Urothelium cell line (cell line): ENCODE measurements around the gene DTD1.
"Not testable (repeated sequence)": the region's sequence is repeated elsewhere in the genome, so short reads cannot be mapped to it uniquely, and the experiment has no call there.

ENCODE experiments used
- DNase-seq: peaks from one replicate; pipeline ENCODE4 v3.0.0; 2011; ENCODE audit warnings: low spot score, mixed read lengths
- FAIRE-seq: peaks from 2 replicates; lab custom pipeline; 2011; peaks lifted over from hg19 to GRCh38; lab: Jason Lieb, UNC

DTD1 gene

GRCh38 chr20:18783385-18783959 lies 195.6 kb downstream of the DTD1 start:
- no peak for DNase-seq
- no peak for FAIRE-seq

GRCh38 chr20:18787046-18787445 lies 199.2 kb downstream of the DTD1 start:
- not testable (repeated sequence) for FAIRE-seq, DNase-seq

- FAIRE-seq (no peak), DNase-seq (no peak)
Measured at GRCh38 chr20:18788021-18788420, 200.2 kb downstream of the DTD1 start.

GRCh38 chr20:18790787-18791186 lies 202.9 kb downstream of the DTD1 start:
- FAIRE-seq (no peak), DNase-seq (no peak)

- FAIRE-seq, result peak; percentile 98
Measured at GRCh38 chr20:18793625-18794427, 206.0 kb downstream of the DTD1 start.

GRCh38 chr20:18794428-18794787 lies 206.6 kb downstream of the DTD1 start:
- FAIRE-seq, result no peak
- DNase-seq, result no peak

More at GRCh38 chr20:18793625-18794427, 206.0 kb downstream of the DTD1 start:
- peak; percentile 90 for DNase-seq

GRCh38 chr20:18795366-18795765 lies 207.5 kb downstream of the DTD1 start:
- no peak for DNase-seq
- FAIRE-seq, result no peak

- FAIRE-seq (no peak), DNase-seq (no peak)
Measured at GRCh38 chr20:18796282-18796833, 208.5 kb downstream of the DTD1 start.

GRCh38 chr20:18801516-18801915 lies 213.7 kb downstream of the DTD1 start:
- FAIRE-seq (no peak), DNase-seq (no peak)

- DNase-seq (no peak), FAIRE-seq (no peak)
Measured at GRCh38 chr20:18802012-18802634, 214.3 kb downstream of the DTD1 start.

GRCh38 chr20:18805881-18806280 lies 218.0 kb downstream of the DTD1 start:
- no peak for FAIRE-seq
- DNase-seq, result peak; percentile 18

GRCh38 chr20:18808712-18809111 lies 220.9 kb downstream of the DTD1 start:
- DNase-seq, result no peak
- FAIRE-seq, result no peak

GRCh38 chr20:18811186-18811585 lies 223.3 kb downstream of the DTD1 start:
- FAIRE-seq, result no peak
- DNase-seq, result no peak

GRCh38 chr20:18811904-18812303 lies 224.1 kb downstream of the DTD1 start:
- DNase-seq (no peak), FAIRE-seq (no peak)

GRCh38 chr20:18813483-18813882 lies 225.6 kb downstream of the DTD1 start, which contains the start of gene SCP2D1:
Gene SCP2D1, plus strand, starts transcription at chr20:18813783. Its CDS starts 33 bp downstream, at chr20:18813816.
- no peak for DNase-seq
- no peak for FAIRE-seq

GRCh38 chr20:18815194-18815942 lies 227.5 kb downstream of the DTD1 start:
- DNase-seq, result no peak
- no peak for FAIRE-seq
